ENCODE measurements around the gene MED31. TPM values are rescaled to one million over a fixed set of nuclear protein-coding genes. Genes with fewer than 3 reads are reported as not detected.
A peak's percentile ranks its signal among the peaks of the same experiment; 100 is the strongest.

Gene MED31
- total and polyA plus RNA-seq, 2 of the 4 experiments (the other 2 are of a cell fraction), result 5.6 to 11.6 TPM

GRCh38 chr17:6638046-6638908 lies 13.1 kb downstream of the MED31 start:
- Histone ChIP-seq H2AK9ac (replicated peaks; ENCODE audit: low read depth, low read length, poor library complexity) (peak overlapping the region; percentile 81), H3K56ac (ENCODE audit: extremely low read depth, insufficient read depth, low read length) (no peak overlapping the region), H3K9me3 (ENCODE audit: control insufficient read depth, insufficient read depth, low read length) (no peaks in the 10 kb centered on the region), H4K20me1 (ENCODE audit: insufficient read depth, low read length) (no peaks in the 10 kb centered on the region; the same call in 1 of the 2 replicates), H3K9ac (ENCODE audit: low read depth, low read length) (no peak overlapping the region), H2BK15ac (ENCODE audit: low read depth, low read length) (no peak overlapping the region), H3K27ac (ENCODE audit: insufficient read depth, low read length) (no peak overlapping the region), H3K36me3 (ENCODE audit: control insufficient read depth, insufficient read depth, low read length) (peaks cover 4% of the 10 kb centered on the region), H3K23ac (ENCODE audit: low read depth, low read length) (no peak overlapping the region), H3K4ac (ENCODE audit: low read depth, low read length) (no peak overlapping the region), H3K4me2 (ENCODE audit: low read depth, low read length) (no peak overlapping the region), H3K4me1 (ENCODE audit: control insufficient read depth, insufficient read depth, low read length) (peaks cover 9% of the 10 kb centered on the region), H3K27me3 (ENCODE audit: control insufficient read depth, insufficient read depth, low read length) (no peaks in the 10 kb centered on the region), H2AFZ (replicated peaks; ENCODE audit: low read length, poor library complexity) (no peak overlapping the region), H2BK120ac (ENCODE audit: low read depth, low read length) (no peak overlapping the region), H3K14ac (replicated peaks; ENCODE audit: low read depth, low read length) (no peak overlapping the region), H2BK5ac (ENCODE audit: low read depth, low read length, poor library complexity, severe bottlenecking) (no peak overlapping the region), H4K5ac (ENCODE audit: low read depth, low read length) (no peak overlapping the region), H2AK5ac (ENCODE audit: low read depth, low read length) (peak overlapping the region; percentile 59; the same call in 1 of the 2 replicates), H3K4me3 (ENCODE audit: insufficient read depth, low read depth, low read length) (no peak overlapping the region), H3K18ac (ENCODE audit: low read depth, low read length) (no peak overlapping the region), H2BK20ac (ENCODE audit: low read depth, low read length) (no peak overlapping the region), H3K79me1 (ENCODE audit: low read depth in 1 of 2, low read length in 2 of 2) (peaks cover 9 to 69% of the 10 kb centered on the region in 2 experiments), H4K8ac (ENCODE audit: low read depth in 2 of 2, low read length in 2 of 2) (no peak overlapping the region), H4K91ac (ENCODE audit: insufficient read depth, low read depth, low read length) (no peak overlapping the region), H3K9me1 (ENCODE audit: insufficient read depth, low read length) (0 out of 2 replicates have a peak, but pooled peaks cover 5% of the 10 kb centered on the region)
- no peak for TF ChIP-seq SMC3 (IDR thresholded peaks at IDR 0.05; ENCODE audit: low read depth, low read length)
- TF ChIP-seq CEBPB (IDR thresholded peaks at IDR 0.05; ENCODE audit: low read depth, low read length), result no peak
- TF ChIP-seq RCOR1 (IDR thresholded peaks at IDR 0.05; ENCODE audit: insufficient replicate concordance, low read length), result no peak
- no peak for TF ChIP-seq RAD21 (IDR thresholded peaks at IDR 0.05; ENCODE audit: low read length)
- TF ChIP-seq POLR2A (IDR thresholded peaks at IDR 0.05; ENCODE audit: low read depth, low read length), result no peak
- TF ChIP-seq MAFK (IDR thresholded peaks at IDR 0.05; ENCODE audit: low read depth, low read length), result no peak
- no peak for TF ChIP-seq USF2 (IDR thresholded peaks at IDR 0.05; ENCODE audit: low read depth, low read length)
- ChIA-PET POLR2A (ENCODE audit: unreplicated experiment) (no interaction called here), CTCF (no interaction called here)
- 87% methylated on average over 15 of the region's 24 CpGs; no CpG with 5 or more reads in 1 of the 2 experiments for WGBS, 2 experiments (ENCODE audit: extremely low coverage in 2 of 2, insufficient read length in 1 of 2)
- BruUV-seq (replicated peaks), result no TSS peak
- dilution Hi-C loops (cut with HindIII; ENCODE audit: low sequenced_read_pairs, unreplicated experiment) (no loop called here), intact Hi-C loops (cut with micrococcal nuclease) (no loop called here), in situ Hi-C loops (cut with MboI; ENCODE audit: low sequenced_read_pairs) (no loop called here)
- no peak for DNase-seq
- ATAC-seq (ENCODE audit: low read depth), result no peak
